Activated CD8-positive, alpha-beta memory T cell treated with anti-CD3 and anti-CD28 coated beads for 1 hour (primary cell): ENCODE data around the gene KATNB1.
"Not testable (repeated sequence)": the region's sequence is repeated elsewhere in the genome, so short reads cannot be mapped to it uniquely, and the experiment has no call there.

Source experiments
- DNase-seq, 2 donors: peaks; one replicate each; pipeline ENCODE4 v3.0.0-alpha.2; 2020; ENCODE audit warnings: low read depth in 1 of 2; ENCODE audit errors: extremely low read depth in 1 of 2

KATNB1 gene

DNA sequence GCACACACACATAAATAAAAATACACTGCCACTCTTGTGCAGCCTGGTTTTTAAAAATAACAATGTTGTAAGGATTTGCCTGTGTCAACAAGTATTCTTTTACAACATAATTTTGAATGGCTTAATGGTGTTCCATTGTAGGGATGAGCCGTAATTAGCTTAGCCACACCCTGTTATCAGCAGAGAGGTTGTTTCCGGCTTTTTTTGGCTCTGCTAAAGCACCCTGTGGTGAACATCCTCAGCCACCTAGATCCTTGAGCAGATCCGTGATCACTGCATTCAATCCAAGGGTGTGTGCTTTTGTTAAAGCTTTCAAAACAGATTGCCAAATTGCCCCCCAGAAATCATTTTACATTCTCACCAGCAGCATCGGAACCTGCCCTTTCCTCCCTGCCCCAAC, 7.0 kb downstream of the KATNB1 start:
- no peak for DNase-seq

- DNase-seq = no peak
Observed at GRCh38 chr16:57743458-57743857, 7.9 kb downstream of the KATNB1 start.

- no peak for DNase-seq
Observed at GRCh38 chr16:57743886-57744641, 8.5 kb downstream of the KATNB1 start.

DNA sequence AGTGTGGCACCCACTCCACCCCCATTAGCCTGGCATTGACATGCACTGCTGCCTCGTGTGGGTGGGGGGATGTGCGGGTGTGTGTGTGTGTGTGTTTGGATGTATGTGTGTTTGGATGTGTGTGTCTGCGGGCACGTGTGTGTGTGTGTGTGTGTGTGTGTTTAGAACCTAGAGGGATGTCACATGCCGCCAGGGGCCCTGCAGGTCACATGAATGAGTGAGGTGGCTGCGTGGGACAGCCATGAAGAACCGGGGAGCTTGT, 9.0 kb downstream of the KATNB1 start:
- no peak for DNase-seq

- DNase-seq = no peak
Observed at GRCh38 chr16:57745768-57746167, 10.2 kb downstream of the KATNB1 start.

DNA sequence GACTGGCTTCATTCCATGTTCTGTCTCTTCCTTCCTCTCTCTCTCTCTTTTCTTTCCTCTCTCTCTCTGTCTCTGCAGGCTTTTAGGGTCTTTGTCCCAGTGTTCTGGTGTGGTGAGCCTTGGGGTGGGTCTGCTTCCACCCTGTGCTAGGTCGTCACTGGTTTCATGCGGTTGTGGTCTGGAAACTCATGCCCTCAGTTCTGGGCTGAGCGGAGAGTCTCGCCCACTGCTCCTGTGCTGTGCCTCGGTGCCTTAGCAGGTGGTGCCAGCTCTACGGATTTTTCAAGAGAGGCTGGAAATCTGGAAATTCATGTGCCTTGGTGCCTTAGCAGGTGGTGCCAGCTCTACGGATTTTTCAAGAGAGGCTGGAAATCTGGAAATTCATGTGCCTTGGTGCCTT, 10.7 kb downstream of the KATNB1 start:
- not testable (repeated sequence) for DNase-seq

GRCh38 chr16:57747091-57747490, 11.5 kb downstream of the KATNB1 start:
- DNase-seq = no peak

- no peak for DNase-seq
Observed at GRCh38 chr16:57747496-57747895, 11.9 kb downstream of the KATNB1 start.

DNA sequence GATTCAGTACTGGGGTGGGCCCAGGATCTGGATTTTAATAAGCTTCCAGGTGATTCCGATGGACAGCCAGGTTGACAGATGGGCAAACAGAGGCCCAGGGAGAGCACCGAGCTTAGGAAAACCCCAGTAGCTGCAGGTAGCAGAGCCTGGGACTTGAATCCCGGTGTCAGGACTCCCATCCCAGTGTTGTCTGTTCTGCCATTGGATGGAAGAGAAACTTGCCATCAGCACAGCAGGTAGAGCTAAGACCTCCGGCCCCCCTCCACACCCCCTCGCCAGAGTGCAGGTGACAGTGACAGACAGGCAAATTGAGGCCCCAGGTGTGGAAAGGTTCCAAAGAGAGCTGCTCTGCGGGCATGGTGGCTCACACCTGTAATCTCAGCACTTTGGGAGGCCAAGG, 12.4 kb downstream of the KATNB1 start:
- no peak for DNase-seq

DNA sequence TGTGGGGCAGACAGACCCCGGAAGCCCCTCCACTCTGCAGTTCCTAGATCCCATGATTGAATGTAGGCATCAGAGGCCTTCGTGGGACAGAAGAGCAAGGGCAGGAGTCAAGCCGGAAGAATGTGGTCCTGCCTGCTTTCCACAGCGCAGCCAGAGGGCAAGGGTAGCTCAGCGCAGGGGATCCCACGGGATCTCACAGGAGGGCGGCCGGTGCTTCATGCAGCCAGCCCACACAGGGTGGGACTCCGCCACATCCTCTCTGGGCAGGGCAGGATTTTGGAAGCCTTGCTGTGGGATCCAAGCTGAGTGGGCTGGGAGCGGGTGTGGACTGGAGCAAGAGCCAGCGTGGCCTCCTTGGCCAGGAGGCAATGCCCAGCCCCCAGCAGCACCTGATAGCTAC, 13.0 kb downstream of the KATNB1 start:
- DNase-seq = no peak

DNA sequence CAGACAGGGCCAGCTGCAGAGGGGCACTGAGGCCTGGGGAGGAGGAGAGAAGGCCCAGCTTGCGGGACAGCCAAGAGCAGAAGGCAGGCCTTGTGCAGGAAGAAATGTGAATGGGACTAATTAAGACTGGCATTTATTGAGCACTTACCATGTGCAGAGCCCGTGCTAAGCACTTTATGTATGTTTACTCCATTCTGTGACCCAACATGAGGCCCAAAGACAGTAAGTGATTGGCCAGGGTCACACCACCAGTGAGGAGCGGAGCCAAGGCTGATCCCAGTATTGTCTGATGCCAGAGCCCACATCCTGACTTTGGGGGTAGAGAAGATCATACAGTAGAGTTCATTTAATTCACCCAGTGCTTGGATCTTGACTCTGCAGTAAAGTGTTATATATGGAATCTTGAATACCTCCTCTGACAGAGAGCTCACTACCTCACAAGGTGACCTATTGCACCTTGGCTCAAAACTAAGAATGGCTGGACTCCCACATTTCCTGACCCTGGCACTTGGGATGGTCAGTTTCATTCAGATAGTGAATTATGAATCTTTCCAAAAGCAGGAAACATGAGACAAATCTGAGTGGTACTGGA, 13.6 kb downstream of the KATNB1 start:
- DNase-seq = no peak

DNA sequence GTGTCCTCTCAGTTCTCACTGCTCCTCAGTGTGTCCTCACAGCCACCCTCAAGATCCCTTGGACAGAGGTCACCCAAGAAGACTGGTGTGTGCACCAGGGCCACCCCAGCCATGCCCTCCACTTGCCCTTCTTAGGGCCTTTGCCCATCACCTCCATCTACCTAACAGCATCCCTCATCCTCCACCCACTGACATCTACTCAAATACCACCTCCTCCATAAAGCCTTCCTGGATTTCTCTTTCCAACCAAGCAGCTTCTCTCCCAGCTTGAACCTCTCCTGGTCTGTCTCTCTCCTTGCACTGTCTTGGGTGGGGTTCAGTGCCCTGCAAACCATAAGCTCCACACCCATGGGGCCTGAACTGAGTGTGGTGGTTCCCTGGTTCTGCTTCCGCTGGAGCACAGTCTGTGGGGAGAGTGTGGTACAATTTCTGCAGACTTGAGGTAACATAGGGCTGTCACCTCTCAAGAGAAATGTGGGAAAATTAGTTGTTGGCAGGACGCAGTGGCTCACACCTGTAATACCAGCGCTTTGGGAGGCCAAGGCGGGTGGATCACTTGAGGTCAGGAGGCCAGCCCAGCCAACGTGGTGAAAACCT, 14.4 kb downstream of the KATNB1 start:
- no peak for DNase-seq

DNA sequence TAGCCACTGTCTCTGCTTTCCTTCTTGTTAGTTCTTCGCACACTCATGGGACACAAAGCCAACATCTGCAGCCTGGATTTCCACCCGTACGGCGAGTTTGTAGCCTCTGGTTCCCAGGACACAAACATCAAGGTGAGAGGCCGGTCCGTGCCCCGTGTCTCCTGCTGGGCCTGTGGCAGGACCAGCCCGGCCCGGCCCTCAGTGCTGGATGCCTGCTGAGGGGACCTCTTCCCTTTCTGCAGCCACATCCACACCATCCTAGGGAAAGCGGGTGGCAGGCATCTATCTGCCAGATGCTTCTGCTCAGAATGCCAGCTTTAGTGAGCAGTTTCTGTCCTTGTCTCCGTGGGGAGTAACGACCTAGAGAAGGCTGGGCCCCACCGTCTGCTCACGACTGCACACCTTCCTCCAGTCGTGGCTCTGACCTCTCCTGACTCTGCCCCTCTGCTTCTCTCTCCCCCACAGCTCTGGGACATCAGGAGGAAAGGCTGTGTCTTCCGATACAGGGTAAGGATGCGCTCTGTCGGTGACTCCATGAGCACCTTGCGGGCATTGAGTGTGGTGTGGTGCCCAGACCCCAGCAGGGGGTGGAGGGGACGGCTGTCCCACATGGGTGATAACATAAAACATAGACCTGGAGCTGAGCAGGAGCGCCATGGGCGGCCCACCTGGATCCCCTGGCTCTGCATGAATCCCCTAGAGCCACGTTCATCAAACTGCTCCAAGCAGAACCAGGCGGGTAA, 15.4 kb downstream of the KATNB1 start:
- no peak for DNase-seq

DNA sequence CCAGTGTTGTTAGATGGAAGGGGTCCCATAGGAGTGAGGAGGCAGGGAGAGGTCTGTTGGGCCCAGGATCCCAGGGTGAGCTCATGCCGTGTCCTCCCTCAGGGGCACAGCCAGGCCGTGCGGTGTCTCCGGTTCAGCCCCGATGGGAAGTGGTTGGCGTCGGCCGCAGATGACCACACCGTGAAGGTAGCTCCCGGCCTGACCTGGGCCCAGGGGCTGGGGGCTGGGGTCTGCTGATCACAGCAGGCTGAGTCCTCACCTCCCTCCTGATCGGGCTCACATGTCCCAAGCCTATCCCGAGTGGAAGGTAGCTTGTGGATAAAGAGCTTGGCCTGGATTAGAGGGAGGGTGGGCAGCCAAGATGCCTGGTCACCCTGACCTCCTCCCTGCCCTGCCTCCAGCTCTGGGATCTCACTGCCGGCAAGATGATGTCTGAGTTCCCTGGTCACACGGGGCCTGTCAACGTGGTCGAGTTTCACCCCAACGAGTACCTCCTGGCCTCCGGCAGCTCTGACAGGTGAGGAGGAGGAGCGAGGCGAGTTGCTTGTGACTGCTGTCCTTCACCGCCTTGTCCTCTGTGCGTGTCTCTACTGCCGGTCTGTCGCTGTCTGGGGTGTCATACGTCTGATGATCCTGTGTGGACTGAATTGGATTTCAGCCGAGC, 16.1 kb downstream of the KATNB1 start:
- no peak for DNase-seq

GRCh38 chr16:57752203-57752580, 16.6 kb downstream of the KATNB1 start:
- DNase-seq = no peak

DNA sequence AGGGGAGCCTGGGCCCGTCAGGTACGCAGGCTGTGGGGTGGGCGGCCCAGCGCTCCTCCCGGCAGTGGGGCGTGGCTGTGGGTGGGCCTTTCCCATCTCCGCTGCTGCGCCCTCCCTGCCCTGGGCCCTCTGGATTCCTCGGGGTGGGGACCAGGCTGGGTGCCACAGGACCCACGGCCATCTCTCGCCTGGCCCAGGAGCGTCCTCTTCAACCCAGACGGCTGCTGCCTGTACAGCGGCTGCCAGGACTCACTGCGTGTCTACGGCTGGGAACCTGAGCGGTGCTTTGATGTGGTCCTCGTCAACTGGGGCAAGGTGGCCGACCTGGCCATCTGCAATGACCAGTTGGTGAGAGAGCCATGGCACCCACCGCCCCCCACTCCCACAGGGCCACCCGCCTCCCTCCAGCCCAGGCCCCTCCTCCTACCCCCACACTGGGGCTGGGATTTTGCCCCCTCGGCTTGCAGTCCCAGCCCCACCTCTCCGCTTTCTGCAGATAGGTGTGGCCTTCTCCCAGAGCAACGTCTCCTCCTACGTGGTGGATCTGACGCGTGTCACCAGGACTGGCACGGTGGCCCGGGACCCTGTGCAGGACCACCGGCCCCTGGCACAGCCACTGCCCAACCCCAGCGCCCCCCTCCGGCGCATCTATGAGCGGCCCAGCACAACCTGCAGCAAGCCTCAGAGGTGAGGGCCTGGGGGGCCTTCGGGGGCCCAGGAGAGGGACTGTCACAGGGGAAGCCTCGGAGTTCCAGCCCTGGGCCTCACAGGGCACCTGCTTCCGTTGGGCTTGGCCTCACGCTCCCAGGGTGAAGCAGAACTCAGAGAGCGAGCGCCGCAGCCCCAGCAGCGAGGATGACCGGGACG, 17.2 kb downstream of the KATNB1 start:
- no peak for DNase-seq

DNA sequence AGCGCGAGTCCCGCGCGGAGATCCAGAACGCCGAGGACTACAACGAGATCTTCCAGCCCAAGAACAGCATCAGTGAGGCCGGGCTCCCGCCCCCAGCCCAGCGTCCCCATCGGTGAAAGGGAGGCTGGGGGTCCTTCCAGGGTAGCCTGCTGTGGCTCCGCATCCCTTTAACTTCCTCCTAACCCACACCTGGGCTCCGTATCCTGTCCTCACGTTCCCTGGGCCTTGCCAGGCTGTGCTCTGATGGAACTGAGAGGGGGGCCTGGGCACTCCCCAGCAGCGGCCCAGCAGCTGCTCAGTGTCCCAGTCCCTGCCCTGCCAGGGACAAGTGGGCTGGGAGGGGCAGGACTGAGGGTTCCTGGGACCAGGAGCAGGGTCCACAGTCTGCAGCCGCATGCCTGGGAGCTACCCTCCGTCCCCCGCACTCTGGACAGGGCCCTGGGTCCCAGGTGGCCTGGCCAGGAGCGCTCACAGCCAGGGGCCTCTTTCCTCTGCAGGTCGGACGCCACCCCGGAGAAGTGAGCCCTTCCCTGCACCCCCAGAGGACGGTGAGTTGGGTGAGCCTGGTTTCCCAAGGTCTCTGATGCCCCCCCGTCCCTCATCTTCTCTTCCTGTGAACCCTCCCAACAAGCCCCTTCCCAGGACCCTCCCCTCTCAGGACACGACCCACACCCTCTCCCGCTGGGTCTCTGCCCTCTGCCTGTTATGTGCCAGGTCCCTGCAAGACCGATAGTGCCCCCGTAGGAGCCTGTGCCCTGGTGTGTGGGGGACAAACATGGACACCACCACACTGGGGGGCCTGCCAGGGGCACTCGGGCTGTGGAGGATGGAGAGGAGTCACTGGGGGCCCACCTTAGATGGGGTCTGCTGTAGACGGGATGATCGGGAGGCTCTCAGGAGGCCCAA, 18.1 kb downstream of the KATNB1 start:
- DNase-seq = no peak

DNA sequence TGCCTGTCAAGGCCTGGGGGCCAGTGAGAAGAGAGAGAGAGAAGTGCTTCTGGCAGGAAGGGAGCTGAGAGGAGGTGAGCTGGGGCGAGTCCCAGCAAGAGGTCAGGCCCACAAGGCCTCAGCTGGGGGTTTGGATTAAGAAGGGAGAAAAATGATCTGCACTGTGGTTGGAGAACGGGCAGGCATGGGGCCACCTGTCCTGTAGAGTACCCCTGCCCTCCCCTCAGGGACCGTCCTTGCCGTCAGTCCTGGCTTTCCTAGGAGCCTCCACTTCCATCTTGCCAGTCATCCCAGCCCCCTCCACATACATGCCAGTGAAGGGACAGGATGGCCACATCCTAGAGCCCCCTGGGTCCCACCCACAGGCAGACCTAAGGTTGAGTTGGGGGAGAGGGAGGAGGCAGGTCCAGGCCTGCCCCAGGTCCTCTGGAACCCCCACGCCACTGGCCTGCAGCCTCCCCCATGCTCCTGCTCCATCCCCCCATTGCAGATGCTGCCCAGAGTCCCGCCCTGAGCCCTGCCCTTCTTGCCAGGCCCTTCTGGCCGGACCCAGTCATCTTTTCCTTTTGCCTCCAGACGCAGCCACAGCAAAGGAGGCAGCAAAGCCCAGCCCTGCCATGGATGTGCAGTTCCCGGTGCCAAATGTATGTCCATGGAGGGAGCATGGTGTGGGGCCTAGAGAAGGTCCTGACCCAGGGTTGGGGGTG, 18.9 kb downstream of the KATNB1 start:
- DNase-seq = no peak
